ENCODE data around the gene ACTL9.
"Not testable (repeated sequence)": the region's sequence is repeated elsewhere in the genome, so short reads cannot be mapped to it uniquely, and the experiment has no call there.

ACTL9 gene, protein sequence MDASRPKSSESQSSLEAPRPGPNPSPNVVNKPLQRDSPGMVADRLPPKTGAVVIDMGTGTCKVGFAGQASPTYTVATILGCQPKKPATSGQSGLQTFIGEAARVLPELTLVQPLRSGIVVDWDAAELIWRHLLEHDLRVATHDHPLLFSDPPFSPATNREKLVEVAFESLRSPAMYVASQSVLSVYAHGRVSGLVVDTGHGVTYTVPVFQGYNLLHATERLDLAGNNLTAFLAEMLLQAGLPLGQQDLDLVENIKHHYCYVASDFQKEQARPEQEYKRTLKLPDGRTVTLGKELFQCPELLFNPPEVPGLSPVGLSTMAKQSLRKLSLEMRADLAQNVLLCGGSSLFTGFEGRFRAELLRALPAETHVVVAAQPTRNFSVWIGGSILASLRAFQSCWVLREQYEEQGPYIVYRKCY

DNA sequence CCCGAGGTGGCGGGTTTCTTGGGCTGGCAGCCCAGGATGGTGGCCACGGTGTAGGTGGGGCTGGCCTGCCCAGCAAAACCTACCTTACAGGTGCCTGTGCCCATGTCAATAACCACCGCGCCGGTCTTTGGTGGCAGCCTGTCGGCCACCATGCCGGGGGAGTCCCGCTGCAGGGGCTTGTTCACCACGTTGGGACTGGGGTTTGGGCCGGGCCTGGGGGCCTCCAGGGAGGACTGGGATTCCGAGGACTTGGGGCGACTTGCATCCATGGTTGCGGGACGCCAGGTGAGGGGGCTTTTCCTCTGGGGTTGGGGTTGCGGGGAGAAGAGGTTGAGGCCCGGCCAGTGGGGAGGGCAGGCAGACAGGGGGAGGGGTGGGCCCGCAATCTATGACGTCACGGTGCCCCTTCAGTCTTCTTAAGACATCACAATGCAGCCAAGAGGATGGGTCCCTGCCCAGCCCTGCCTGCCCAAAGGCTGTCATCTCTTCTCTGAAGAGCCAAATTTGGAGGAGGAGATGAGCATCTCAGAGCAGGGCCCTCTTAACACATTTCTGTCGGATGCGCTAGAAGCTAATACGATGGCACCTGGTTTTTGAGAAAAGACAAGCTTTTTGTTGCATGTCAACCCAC is at the start of gene ACTL9:
Gene ACTL9 (minus strand): TSS at position 363 of the 631 bp plus-strand sequence. CDS start 94 bp downstream, at position 269.
- no peak within 1 kb of the TSS for H3K4me3 ChIP-seq (replicated peaks in 1 of 2; ENCODE audit: low read depth in 2 of 2, low read length in 2 of 2)
- TF ChIP-seq, protein P1, sequence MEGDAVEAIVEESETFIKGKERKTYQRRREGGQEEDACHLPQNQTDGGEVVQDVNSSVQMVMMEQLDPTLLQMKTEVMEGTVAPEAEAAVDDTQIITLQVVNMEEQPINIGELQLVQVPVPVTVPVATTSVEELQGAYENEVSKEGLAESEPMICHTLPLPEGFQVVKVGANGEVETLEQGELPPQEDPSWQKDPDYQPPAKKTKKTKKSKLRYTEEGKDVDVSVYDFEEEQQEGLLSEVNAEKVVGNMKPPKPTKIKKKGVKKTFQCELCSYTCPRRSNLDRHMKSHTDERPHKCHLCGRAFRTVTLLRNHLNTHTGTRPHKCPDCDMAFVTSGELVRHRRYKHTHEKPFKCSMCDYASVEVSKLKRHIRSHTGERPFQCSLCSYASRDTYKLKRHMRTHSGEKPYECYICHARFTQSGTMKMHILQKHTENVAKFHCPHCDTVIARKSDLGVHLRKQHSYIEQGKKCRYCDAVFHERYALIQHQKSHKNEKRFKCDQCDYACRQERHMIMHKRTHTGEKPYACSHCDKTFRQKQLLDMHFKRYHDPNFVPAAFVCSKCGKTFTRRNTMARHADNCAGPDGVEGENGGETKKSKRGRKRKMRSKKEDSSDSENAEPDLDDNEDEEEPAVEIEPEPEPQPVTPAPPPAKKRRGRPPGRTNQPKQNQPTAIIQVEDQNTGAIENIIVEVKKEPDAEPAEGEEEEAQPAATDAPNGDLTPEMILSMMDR (IDR thresholded peaks at IDR 0.05; ENCODE audit: low read depth, low read length) = no peak

DNA sequence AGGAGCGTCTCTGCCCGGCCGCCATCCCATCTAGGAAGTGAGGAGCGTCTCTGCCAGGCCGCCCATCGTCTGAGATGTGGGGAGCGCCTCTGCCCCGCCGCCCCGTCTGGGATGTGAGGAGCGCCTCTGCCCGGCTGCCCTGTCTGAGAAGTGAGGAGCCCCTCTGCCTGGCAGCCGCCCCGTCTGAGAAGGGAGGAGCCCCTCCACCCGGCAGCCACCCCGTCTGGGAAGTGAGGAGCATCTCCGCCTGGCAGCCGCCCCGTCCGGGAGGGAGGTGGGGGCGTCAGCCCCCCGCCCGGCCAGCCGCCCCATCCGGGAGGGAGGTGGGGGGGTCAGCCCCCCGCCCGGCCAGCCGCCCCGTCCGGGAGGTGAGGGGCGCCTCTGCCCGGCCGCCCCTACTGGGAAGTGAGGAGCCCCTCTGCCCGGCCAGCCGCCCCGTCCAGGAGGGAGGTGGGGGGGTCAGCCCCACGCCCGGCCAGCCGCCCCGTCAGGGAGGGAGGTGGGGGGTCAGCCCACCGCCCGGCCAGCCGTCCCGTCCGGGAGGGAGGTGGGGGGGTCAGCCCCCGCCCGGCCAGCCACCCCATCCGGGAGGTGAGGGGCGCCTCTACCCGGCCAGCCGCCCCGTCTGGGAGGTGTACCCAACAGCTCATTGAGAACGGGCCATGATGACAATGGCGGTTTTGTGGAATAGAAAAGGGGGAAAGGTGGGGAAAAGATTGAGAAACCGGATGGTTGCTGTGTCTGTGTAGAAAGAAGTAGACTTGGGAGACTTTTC is 40.9 kb upstream of the ACTL9 start:
- H3K4me3 ChIP-seq (replicated peaks in 1 of 2; ENCODE audit: low read depth in 2 of 2, low read length in 2 of 2); DNase-seq (ENCODE audit: low read depth in 2 of 2): not testable (repeated sequence)

More for the DNA sequence above, at the start of gene ACTL9:
- no peak for DNase-seq (ENCODE audit: low read depth in 2 of 2)

DNA sequence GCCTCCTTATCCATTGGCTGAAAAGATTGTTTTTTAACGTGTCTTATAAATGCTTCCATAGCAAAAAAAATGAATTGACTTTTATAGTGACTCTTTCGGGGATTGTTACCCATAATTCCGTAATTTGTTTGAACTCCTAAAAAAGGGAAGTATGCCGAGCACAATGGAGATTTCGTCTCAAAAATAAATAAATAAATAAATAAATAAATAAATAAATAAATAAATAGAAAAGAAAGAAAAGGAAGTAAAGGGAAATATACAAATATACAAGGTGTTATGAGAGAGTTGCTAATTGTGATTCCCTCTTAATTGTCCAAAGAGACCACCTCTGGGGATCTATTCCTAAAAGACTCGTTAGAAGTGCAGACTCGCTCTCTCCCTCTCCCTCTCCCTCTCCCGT is 39.8 kb upstream of the ACTL9 start:
- H3K4me3 ChIP-seq (replicated peaks in 1 of 2; ENCODE audit: low read depth in 2 of 2, low read length in 2 of 2) = no peak overlapping the region
- no peak for DNase-seq (ENCODE audit: low read depth in 2 of 2)
- TF ChIP-seq, protein P1 (IDR thresholded peaks at IDR 0.05; ENCODE audit: low read depth, low read length) = no peak

DNA sequence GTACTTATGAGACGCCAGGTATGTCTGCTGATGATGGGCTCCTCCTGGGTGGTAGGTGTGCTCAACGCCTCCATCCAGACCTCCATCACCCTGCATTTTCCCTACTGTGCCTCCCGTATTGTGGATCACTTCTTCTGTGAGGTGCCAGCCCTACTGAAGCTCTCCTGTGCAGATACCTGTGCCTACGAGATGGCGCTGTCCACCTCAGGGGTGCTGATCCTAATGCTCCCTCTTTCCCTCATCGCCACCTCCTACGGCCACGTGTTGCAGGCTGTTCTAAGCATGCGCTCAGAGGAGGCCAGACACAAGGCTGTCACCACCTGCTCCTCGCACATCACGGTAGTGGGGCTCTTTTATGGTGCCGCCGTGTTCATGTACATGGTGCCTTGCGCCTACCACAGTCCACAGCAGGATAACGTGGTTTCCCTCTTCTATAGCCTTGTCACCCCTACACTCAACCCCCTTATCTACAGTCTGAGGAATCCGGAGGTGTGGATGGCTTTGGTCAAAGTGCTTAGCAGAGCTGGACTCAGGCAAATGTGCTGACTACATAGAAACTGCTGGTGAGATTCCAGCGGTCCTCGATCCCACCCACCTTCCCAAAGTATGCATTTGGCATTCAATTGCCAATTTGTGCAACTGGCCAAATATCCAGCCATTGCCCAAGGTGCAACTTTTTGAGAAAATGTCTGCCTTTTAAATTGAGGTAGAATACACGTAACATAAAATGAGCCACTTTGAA is 33.0 kb upstream of the ACTL9 start:
- TF ChIP-seq, protein P1 (IDR thresholded peaks at IDR 0.05; ENCODE audit: low read depth, low read length) = no peak
- DNase-seq (ENCODE audit: low read depth in 2 of 2) = no peak
- H3K4me3 ChIP-seq (replicated peaks in 1 of 2; ENCODE audit: low read depth in 2 of 2, low read length in 2 of 2) = no peak overlapping the region

DNA sequence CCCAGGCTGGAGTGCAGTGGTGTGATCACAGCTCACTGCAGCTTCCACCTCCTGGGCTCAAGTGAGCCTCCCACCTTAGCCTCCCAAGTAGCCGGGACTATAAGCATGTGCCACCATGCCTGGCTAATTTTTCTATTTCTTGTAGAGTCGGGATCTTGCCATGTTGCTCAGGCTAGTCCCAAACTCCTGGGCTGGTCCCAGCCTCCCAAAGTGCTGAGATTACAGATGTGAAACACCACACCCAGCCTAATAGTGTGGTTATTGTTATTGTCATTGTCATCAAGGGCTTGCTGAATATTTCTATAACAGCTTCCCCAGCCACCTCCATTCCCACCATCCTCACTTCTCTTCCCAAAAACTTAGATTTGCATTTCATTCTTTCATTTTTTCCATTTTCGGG is 25.7 kb upstream of the ACTL9 start:
- TF ChIP-seq, protein P1 (IDR thresholded peaks at IDR 0.05; ENCODE audit: low read depth, low read length) = no peak
- H3K4me3 ChIP-seq (replicated peaks in 1 of 2; ENCODE audit: low read depth in 2 of 2, low read length in 2 of 2) = no peak overlapping the region
- no peak for DNase-seq (ENCODE audit: low read depth in 2 of 2)

DNA sequence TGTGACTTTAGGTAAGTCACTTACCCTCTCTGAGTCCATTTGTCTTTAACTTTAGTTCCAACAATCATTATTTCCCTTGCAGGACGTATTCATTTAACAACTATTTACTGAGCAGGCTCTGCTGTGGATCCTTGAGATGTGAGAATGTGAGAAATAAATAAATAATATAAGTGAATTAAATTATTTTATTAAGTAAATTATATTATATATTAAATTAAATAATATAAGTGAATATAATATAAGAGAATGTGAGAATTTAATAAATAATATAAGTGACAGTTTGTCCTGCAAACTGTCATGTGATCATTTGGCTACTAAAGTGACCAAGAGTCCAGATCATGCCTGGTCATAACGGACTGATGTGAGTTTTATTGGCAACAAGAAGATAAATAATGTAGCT is 23.4 kb upstream of the ACTL9 start:
- H3K4me3 ChIP-seq (replicated peaks in 1 of 2; ENCODE audit: low read depth in 2 of 2, low read length in 2 of 2) = no peak overlapping the region
- TF ChIP-seq, protein P1 (IDR thresholded peaks at IDR 0.05; ENCODE audit: low read depth, low read length) = no peak

More for the DNA sequence above, 23.4 kb upstream of the ACTL9 start:
- DNase-seq (ENCODE audit: low read depth in 2 of 2) = no peak

Measured in cardiac fibroblast (primary cell).